SK-N-SH (cell line): ENCODE results near the gene TSC1. TPM values are rescaled to one million over a fixed set of nuclear protein-coding genes. Genes with fewer than 3 reads are reported as not detected.

Experiments used
- CTCF ChIA-PET: fragments of 300-600, 350-600 bp; formaldehyde crosslinking; extraction: SDS; loops from one replicate; lab custom pipeline; 2021; lab: Yijun Ruan, JAX
- POLR2A ChIA-PET: fragments of 350-600 bp; sonication (Branson Sonifier 250); formaldehyde crosslinking; extraction: SDS; loops from one replicate; lab custom pipeline; 2020; ENCODE audit warnings: antibody characterized with exemption, inconsistent platforms; lab: Yijun Ruan, JAX
- DNase-seq: peaks from one replicate; pipeline ENCODE4 v3.0.0; 2012
- H2AFZ ChIP-seq: fragments of 200-600 bp; sonication (generic); 2 replicates; pipeline ENCODE4 v1.8.1; 2016; ENCODE audit warnings: antibody characterized with exemption, mild to moderate bottlenecking, low read depth
- H3F3A ChIP-seq: fragments of 200-600 bp; sonication (generic); replicated peaks from 2 replicates; pipeline ENCODE3; 2016; ENCODE audit warnings: antibody characterized with exemption, mild to moderate bottlenecking; ENCODE audit not compliant: insufficient read depth
- H3K27ac ChIP-seq, 2 experiments: fragments of 200-500 bp in 1 of 2; fragments of 200-600 bp in 1 of 2; sonication (Bioruptor generic) in 1 of 2; sonication (generic), shearing (Covaris generic) in 1 of 2; 2 replicates each; pipeline versions ENCODE4 v1.5.1 to v1.6.1; 2014 to 2016; ENCODE audit warnings: low read depth in 2 of 2, inconsistent platforms in 1 of 2, low read length in 1 of 2, mild to moderate bottlenecking in 1 of 2, mixed read lengths in 1 of 2
- H3K27me3 ChIP-seq: fragments of 200-600 bp; sonication (generic), shearing (Covaris generic); 2 replicates; pipeline ENCODE4 v1.6.1; 2016; ENCODE audit warnings: mixed run types; ENCODE audit not compliant: insufficient read depth
- H3K36me3 ChIP-seq, 2 experiments: fragments of 200-500 bp in 1 of 2; fragments of 200-600 bp in 1 of 2; sonication (Bioruptor generic) in 1 of 2; sonication (generic) in 1 of 2; replicated peaks in 1 of 2; 2 replicates each; pipeline versions ENCODE3 to v1.5.1; 2014 to 2016; ENCODE audit warnings: low read length in 1 of 2, mild to moderate bottlenecking in 1 of 2; ENCODE audit not compliant: insufficient read depth in 2 of 2, control insufficient read depth in 1 of 2
- H3K4me1 ChIP-seq, 2 experiments: fragments of 200-500 bp in 1 of 2; fragments of 200-600 bp in 1 of 2; sonication (Bioruptor generic) in 1 of 2; sonication (generic), shearing (Covaris generic) in 1 of 2; 2 replicates each; pipeline versions ENCODE4 v1.5.1 to v1.6.1; 2014 to 2016; ENCODE audit warnings: low read depth in 1 of 2, low read length in 1 of 2, mixed run types in 1 of 2; ENCODE audit not compliant: insufficient read depth in 2 of 2, control insufficient read depth in 1 of 2
- H3K4me2 ChIP-seq: fragments of 200-600 bp; sonication (generic), shearing (Covaris generic); 2 replicates; pipeline ENCODE4 v1.6.1; 2017; ENCODE audit warnings: mixed run types
- H3K4me3 ChIP-seq, 2 experiments: fragments of 200-500 bp in 1 of 2; fragments of 200-600 bp in 1 of 2; sonication (Bioruptor generic) in 1 of 2; sonication (generic), shearing (Covaris generic) in 1 of 2; 2 replicates each; pipeline versions ENCODE4 v1.5.1 to v1.8.1; 2014 to 2016; ENCODE audit warnings: low read depth in 2 of 2, inconsistent platforms in 1 of 2, low read length in 1 of 2, mild to moderate bottlenecking in 1 of 2, mixed read lengths in 1 of 2, moderate library complexity in 1 of 2
- H3K79me2 ChIP-seq: fragments of 200-600 bp; sonication (generic); 2 replicates; pipeline ENCODE4 v1.8.1; 2017; ENCODE audit warnings: mild to moderate bottlenecking; ENCODE audit not compliant: insufficient read depth
- H3K9ac ChIP-seq: fragments of 200-600 bp; sonication (generic); 2 replicates; pipeline ENCODE4 v1.6.1; 2017; ENCODE audit warnings: mixed run types
- H3K9me2 ChIP-seq: fragments of 200-600 bp; sonication (generic); 2 replicates; pipeline ENCODE4 v1.6.1; 2017; ENCODE audit warnings: mixed run types
- H3K9me3 ChIP-seq: fragments of 200-600 bp; sonication (generic); 2 replicates; pipeline ENCODE4 v1.6.1; 2017; ENCODE audit warnings: mixed run types, mild to moderate bottlenecking, moderate library complexity
- H4K20me1 ChIP-seq: fragments of 200-600 bp; sonication (generic); 2 replicates; pipeline ENCODE4 v1.6.1; 2017; ENCODE audit warnings: mild to moderate bottlenecking, mixed run types; ENCODE audit not compliant: insufficient read depth
- CHD2 ChIP-seq: fragments of 150-350 bp; IDR thresholded peaks from 2 replicates; pipeline ENCODE4 v1.6.1; 2018; ENCODE audit warnings: low read length; ENCODE audit not compliant: partially characterized antibody
- CTCF ChIP-seq: fragments of 200-600 bp; sonication (generic); IDR thresholded peaks from 2 replicates; pipeline ENCODE4 v1.6.1; 2017; ENCODE audit warnings: antibody characterized with exemption, mild to moderate bottlenecking, moderate library complexity
- EP300 ChIP-seq, 2 experiments: IDR thresholded peaks; 2 replicates each; pipeline versions ENCODE4 v1.4.0 to v1.6.1; 2012; ENCODE audit warnings: borderline replicate concordance in 1 of 2, low read depth in 1 of 2, low read length in 1 of 2
- EZH2phosphoT487 ChIP-seq: fragments of 200-600 bp; sonication (generic); IDR thresholded peaks from 2 replicates; pipeline ENCODE4 v1.6.1; 2017; ENCODE audit warnings: low read depth, mixed run types, mild to moderate bottlenecking, antibody characterized with exemption, moderate library complexity, borderline replicate concordance
- FOSL2 ChIP-seq: IDR thresholded peaks from 2 replicates; pipeline ENCODE4 v1.4.0; 2012; ENCODE audit warnings: low read depth, mild to moderate bottlenecking, moderate library complexity, borderline replicate concordance
- FOXJ3 ChIP-seq: sonication (generic); formaldehyde crosslinking; IDR thresholded peaks from 2 replicates; pipeline ENCODE4 v1.5.1; 2020; ENCODE audit warnings: mild to moderate bottlenecking, missing genetic modification reagents
- FOXM1 ChIP-seq: IDR thresholded peaks from 2 replicates; pipeline ENCODE4 v1.4.0; 2012; ENCODE audit warnings: low read depth, mild to moderate bottlenecking
- GABPA ChIP-seq: IDR thresholded peaks from 2 replicates; pipeline ENCODE4 v1.4.0; 2012; ENCODE audit warnings: low read depth, mild to moderate bottlenecking
- MXI1 ChIP-seq: IDR thresholded peaks from 2 replicates; pipeline ENCODE4 v1.6.1; 2012; ENCODE audit warnings: mild to moderate bottlenecking, low read depth, low read length, improper control_type of control experiment
- NFIC ChIP-seq: IDR thresholded peaks from 2 replicates; pipeline ENCODE4 v1.4.0; 2012; ENCODE audit warnings: borderline replicate concordance
- NRF1 ChIP-seq: IDR thresholded peaks from 2 replicates; pipeline ENCODE4 v1.6.1; 2012; ENCODE audit warnings: low read depth, mild to moderate bottlenecking, low read length
- POLR2AphosphoS5 ChIP-seq: IDR thresholded peaks from 2 replicates; pipeline ENCODE4 v1.6.1; 2012; ENCODE audit warnings: low read depth, low read length
- RFX5 ChIP-seq: IDR thresholded peaks from 2 replicates; pipeline ENCODE4 v1.6.1; 2012; ENCODE audit warnings: mild to moderate bottlenecking, improper control_type of control experiment, low read length
- RXRA ChIP-seq: IDR thresholded peaks from 2 replicates; pipeline ENCODE4 v1.4.0; 2012; ENCODE audit warnings: low read depth, mild to moderate bottlenecking, borderline replicate concordance
- SIN3A ChIP-seq: IDR thresholded peaks from 2 replicates; pipeline ENCODE4 v1.6.1; 2012; ENCODE audit warnings: low read depth, mild to moderate bottlenecking, low read length, moderate library complexity, borderline replicate concordance
- SMC3 ChIP-seq: IDR thresholded peaks from 2 replicates; pipeline ENCODE4 v1.6.1; 2012; ENCODE audit warnings: low read depth, low read length, improper control_type of control experiment
- TAF1 ChIP-seq: IDR thresholded peaks from 2 replicates; pipeline ENCODE4 v1.6.1; 2012; ENCODE audit warnings: low read depth, mild to moderate bottlenecking, low read length, moderate library complexity, borderline replicate concordance
- TCF12 ChIP-seq: IDR thresholded peaks from 2 replicates; pipeline ENCODE4 v1.4.0; 2012
- TEAD4 ChIP-seq: IDR thresholded peaks from 2 replicates; pipeline ENCODE4 v1.4.0; 2012; ENCODE audit warnings: mild to moderate bottlenecking, borderline replicate concordance; ENCODE audit not compliant: insufficient read depth
- YY1 ChIP-seq: IDR thresholded peaks from 2 replicates; pipeline ENCODE4 v1.4.0; 2012; ENCODE audit warnings: low read depth, mild to moderate bottlenecking
- WGBS: methylation state at CpG from one replicate; pipeline ENCODE4 v1.1.6; 2017; ENCODE audit warnings: low lambda C conversion rate; 5-methylcytosine and 5-hydroxymethylcytosine counted together
- polyA plus RNA-seq, 3 experiments: library from polyadenylated mRNA; depleted of rRNA; stranded (reverse); fragments of >200 nt; gene quantifications; 2 replicates each; pipeline ENCODE4 v1.2.3, GENCODE V29; 2012
- TF ChIP-seq, protein P1 (sequence below): IDR thresholded peaks from 2 replicates; pipeline ENCODE4 v1.4.0; 2012; ENCODE audit warnings: low read depth, borderline replicate concordance

TSC1 gene
- polyA plus RNA-seq, 1 of the 3 experiments (the other 2 are of a cell fraction): 18.3 TPM

GRCh38 chr9:132898051-132898450, 46.4 kb downstream of the TSC1 start:
- Histone ChIP-seq H3K4me3 (no peak overlapping the region), H3K4me1 (peaks cover 0 to 7% of the 10 kb centered on the region in 2 experiments; a peak in 1 of 4 replicates), H3K4me2 (no peak overlapping the region), H3K79me2 (no peaks in the 10 kb centered on the region), H2AFZ (no peak overlapping the region), H3K36me3 (peaks cover 42 to 77% of the 10 kb centered on the region in 2 experiments), H3K9me2 (no peaks in the 10 kb centered on the region), H3K9me3 (no peaks in the 10 kb centered on the region), H3K9ac (no peak overlapping the region), H3K27ac (no peak overlapping the region), H3F3A (peaks cover 8% of the 10 kb centered on the region), H4K20me1 (no peaks in the 10 kb centered on the region), H3K27me3 (no peaks in the 10 kb centered on the region)
- ChIA-PET POLR2A (interaction anchor here (0.9 kb wide), 1 partner anchor 19 kb away, joined by 3 read pairs; no protein-coding TSS in a partner anchor), CTCF (interaction anchor here (1.0 to 1.4 kb wide), 2 partner anchors 72 to 98 kb away, joined by 3 read pairs; no protein-coding TSS in a partner anchor)
- 96% methylated on average over 7 of the region's 7 CpGs for WGBS
- no peak for DNase-seq
- TF ChIP-seq CTCF (no peak), FOSL2 (no peak), TCF12 (no peak), TAF1 (no peak), NRF1 (no peak), EP300 (IDR thresholded peaks at IDR 0.05; ENCODE audit: borderline replicate concordance in 1 of 2, low read depth in 1 of 2, low read length in 1 of 2) (no peak), SMC3 (no peak), NFIC (no peak), YY1 (no peak), EZH2phosphoT487 (no peak), FOXM1 (no peak), RFX5 (no peak), RXRA (no peak), CHD2 (no peak), SIN3A (no peak), FOXJ3 (CRISPR knock-in tag) (no peak)
- TF ChIP-seq, protein P1, sequence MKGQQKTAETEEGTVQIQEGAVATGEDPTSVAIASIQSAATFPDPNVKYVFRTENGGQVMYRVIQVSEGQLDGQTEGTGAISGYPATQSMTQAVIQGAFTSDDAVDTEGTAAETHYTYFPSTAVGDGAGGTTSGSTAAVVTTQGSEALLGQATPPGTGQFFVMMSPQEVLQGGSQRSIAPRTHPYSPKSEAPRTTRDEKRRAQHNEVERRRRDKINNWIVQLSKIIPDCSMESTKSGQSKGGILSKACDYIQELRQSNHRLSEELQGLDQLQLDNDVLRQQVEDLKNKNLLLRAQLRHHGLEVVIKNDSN: no peak

- Histone ChIP-seq H4K20me1 (no peaks in the 10 kb centered on the region), H3K79me2 (no peaks in the 10 kb centered on the region), H3K9ac (no peak overlapping the region), H3K9me3 (no peaks in the 10 kb centered on the region), H3K36me3 (peaks cover 36 to 79% of the 10 kb centered on the region in 2 experiments), H2AFZ (no peak overlapping the region), H3K4me2 (no peak overlapping the region), H3F3A (no peaks in the 10 kb centered on the region), H3K27me3 (no peaks in the 10 kb centered on the region), H3K4me1 (peaks cover 0 to 3% of the 10 kb centered on the region in 2 experiments; a peak in 1 of 4 replicates), H3K4me3 (no peak overlapping the region), H3K27ac (no peak overlapping the region), H3K9me2 (no peaks in the 10 kb centered on the region)
- ChIA-PET CTCF (interaction anchor here (0.6 kb wide), 1 partner anchor 322 kb away, joined by 3 read pairs; no protein-coding TSS in a partner anchor), POLR2A (no interaction called here)
- TF ChIP-seq MXI1 (no peak), EP300 (IDR thresholded peaks at IDR 0.05; ENCODE audit: borderline replicate concordance in 1 of 2, low read depth in 1 of 2, low read length in 1 of 2) (no peak), NRF1 (no peak), TAF1 (no peak), GABPA (no peak), TEAD4 (no peak), POLR2AphosphoS5 (no peak), RXRA (no peak)
- 95% methylated on average over 6 of the region's 6 CpGs for WGBS
- no peak for DNase-seq
Measured at GRCh38 chr9:132896906-132897305, 47.5 kb downstream of the TSC1 start.
